Ishikawa (cell line): ENCODE results near the gene KCNK5.

Experiments
- CEBPB ChIP-seq: IDR thresholded peaks from 2 replicates; pipeline ENCODE4 v1.6.1; 2012
- CREB1 ChIP-seq: IDR thresholded peaks from 2 replicates; pipeline ENCODE4 v1.6.1; 2012; ENCODE audit warnings: low read depth
- EGR1 ChIP-seq: IDR thresholded peaks from 2 replicates; pipeline ENCODE4 v1.6.1; 2012
- EP300 ChIP-seq: IDR thresholded peaks from 2 replicates; pipeline ENCODE4 v1.6.1; 2012; ENCODE audit warnings: borderline replicate concordance
- FOXM1 ChIP-seq: IDR thresholded peaks from 2 replicates; pipeline ENCODE4 v1.6.1; 2012; ENCODE audit warnings: low read depth, borderline replicate concordance
- MAX ChIP-seq: IDR thresholded peaks from 2 replicates; pipeline ENCODE4 v1.6.1; 2012
- NFIC ChIP-seq: IDR thresholded peaks from 2 replicates; pipeline ENCODE4 v1.6.1; 2012
- RAD21 ChIP-seq: IDR thresholded peaks from 2 replicates; pipeline ENCODE4 v1.6.1; 2012; ENCODE audit warnings: low read depth
- REST ChIP-seq: IDR thresholded peaks from 2 replicates; pipeline ENCODE4 v1.6.1; 2012; ENCODE audit warnings: low read depth, mild to moderate bottlenecking
- TAF1 ChIP-seq: IDR thresholded peaks from 2 replicates; pipeline ENCODE4 v1.6.1; 2012; ENCODE audit warnings: low read depth, mild to moderate bottlenecking
- TCF12 ChIP-seq: IDR thresholded peaks from 2 replicates; pipeline ENCODE4 v1.6.1; 2012; ENCODE audit warnings: low read depth
- YY1 ChIP-seq: IDR thresholded peaks from 2 replicates; pipeline ENCODE4 v1.6.1; 2012; ENCODE audit warnings: low read depth
- ZBTB7A ChIP-seq: IDR thresholded peaks from 2 replicates; pipeline ENCODE4 v1.6.1; 2012; ENCODE audit warnings: low read depth
- TF ChIP-seq, protein P1 (sequence below): IDR thresholded peaks from 2 replicates; pipeline ENCODE4 v1.6.1; 2012

DNA sequence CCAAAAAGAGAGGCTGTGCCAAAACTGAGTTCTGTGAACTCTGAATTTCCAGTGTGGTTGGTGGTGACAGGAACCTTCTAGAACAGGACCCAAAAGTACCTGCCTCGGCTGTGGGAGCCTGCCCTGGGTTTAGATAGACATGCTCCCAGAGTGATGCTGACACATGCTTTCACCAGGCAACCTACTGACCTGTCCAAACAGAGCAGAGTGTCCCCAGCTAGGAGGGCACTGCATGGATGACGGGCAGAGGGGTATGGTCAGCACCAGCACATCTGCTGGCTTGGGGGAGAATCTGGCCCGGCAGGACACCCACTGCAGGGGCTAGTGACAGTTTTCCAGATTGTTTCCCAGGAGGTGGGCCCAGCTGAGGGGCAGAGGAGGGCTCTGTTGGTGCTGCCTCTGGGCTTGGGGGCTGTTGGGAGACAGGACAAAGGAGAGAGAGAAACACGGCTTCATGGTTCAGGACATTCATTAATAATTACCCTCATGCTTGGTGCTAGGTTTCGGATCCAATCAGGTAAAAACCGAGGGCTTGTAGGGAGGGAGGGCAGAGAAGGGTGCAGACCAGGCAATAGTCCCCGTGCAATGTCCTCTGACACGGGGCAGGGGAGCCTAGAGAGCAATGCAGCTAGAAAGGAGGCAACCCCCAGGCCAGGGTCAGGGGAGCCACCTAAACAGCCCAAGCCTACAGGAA, 15.0 kb downstream of the KCNK5 start:
- TF ChIP-seq RAD21 (no peak), YY1 (no peak), CREB1 (no peak), REST (no peak), EP300 (no peak), NFIC (no peak), FOXM1 (no peak), ZBTB7A (no peak), MAX (no peak), EGR1 (no peak), TAF1 (no peak), CEBPB (no peak), TCF12 (no peak)
- TF ChIP-seq, protein P1, sequence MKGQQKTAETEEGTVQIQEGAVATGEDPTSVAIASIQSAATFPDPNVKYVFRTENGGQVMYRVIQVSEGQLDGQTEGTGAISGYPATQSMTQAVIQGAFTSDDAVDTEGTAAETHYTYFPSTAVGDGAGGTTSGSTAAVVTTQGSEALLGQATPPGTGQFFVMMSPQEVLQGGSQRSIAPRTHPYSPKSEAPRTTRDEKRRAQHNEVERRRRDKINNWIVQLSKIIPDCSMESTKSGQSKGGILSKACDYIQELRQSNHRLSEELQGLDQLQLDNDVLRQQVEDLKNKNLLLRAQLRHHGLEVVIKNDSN, result no peak
